Neuronal stem cell (in vitro differentiated cells): ENCODE measurements around the gene GPC5.

Source experiments
- DNase-seq: peaks from one replicate; pipeline ENCODE4 v3.0.0-alpha.2; 2013; ENCODE audit warnings: low spot score
- H2AFZ ChIP-seq: one replicate; pipeline ENCODE4 v1.6.1; 2013; ENCODE audit warnings: mild to moderate bottlenecking, low read length, inconsistent platforms
- H2AK5ac ChIP-seq: 2 replicates; pipeline ENCODE4 v1.6.1; 2013; ENCODE audit warnings: low read depth, mild to moderate bottlenecking, inconsistent platforms, low read length, moderate library complexity, mixed read lengths
- H2BK120ac ChIP-seq: 2 replicates; pipeline ENCODE4 v1.6.1; 2013; ENCODE audit warnings: low read depth, mild to moderate bottlenecking, inconsistent platforms, low read length, moderate library complexity, mixed read lengths
- H2BK12ac ChIP-seq: one replicate; pipeline ENCODE4 v1.6.1; 2013; ENCODE audit warnings: low read length, inconsistent platforms
- H2BK15ac ChIP-seq: 2 replicates; pipeline ENCODE4 v1.6.1; 2013; ENCODE audit warnings: mild to moderate bottlenecking, low read length, inconsistent platforms, mixed read lengths
- H2BK5ac ChIP-seq: one replicate; pipeline ENCODE4 v1.6.1; 2013; ENCODE audit warnings: inconsistent platforms, mild to moderate bottlenecking, low read length, moderate library complexity
- H3K14ac ChIP-seq: one replicate; pipeline ENCODE4 v1.6.1; 2013; ENCODE audit warnings: low read length, inconsistent platforms
- H3K18ac ChIP-seq: 2 replicates; pipeline ENCODE4 v1.6.1; 2013; ENCODE audit warnings: low read length, inconsistent platforms
- H3K23ac ChIP-seq: 2 replicates; pipeline ENCODE4 v1.6.1; 2013; ENCODE audit warnings: low read depth, mild to moderate bottlenecking, mixed read lengths, low read length, inconsistent platforms; ENCODE audit not compliant: poor library complexity
- H3K27ac ChIP-seq: replicated peaks from 3 replicates; pipeline ENCODE4 v1.5.1; 2013; ENCODE audit warnings: low read length, inconsistent platforms
- H3K27me3 ChIP-seq, 3 experiments: 2 replicates each; pipeline ENCODE4 v1.6.1; 2013; ENCODE audit warnings: low read length in 3 of 3, mild to moderate bottlenecking in 2 of 3, inconsistent platforms in 1 of 3, low read depth in 1 of 3, mixed read lengths in 1 of 3, moderate library complexity in 1 of 3; ENCODE audit not compliant: control insufficient read depth in 3 of 3, insufficient read depth in 3 of 3
- H3K36me3 ChIP-seq, 2 donors: replicated peaks in 1 of 2; 2 replicates each; pipeline ENCODE4 v1.6.1; 2013; ENCODE audit warnings: low read length in 2 of 2; ENCODE audit not compliant: control insufficient read depth in 2 of 2, insufficient read depth in 2 of 2
- H3K4ac ChIP-seq: 2 replicates; pipeline ENCODE4 v1.6.1; 2013; ENCODE audit warnings: inconsistent platforms, mild to moderate bottlenecking, low read length, moderate library complexity
- H3K4me1 ChIP-seq, 2 donors: 1 replicate in 1 of 2; 2 replicates in 1 of 2; pipeline ENCODE4 v1.6.1; 2013; ENCODE audit warnings: low read length in 2 of 2, low read depth in 1 of 2; ENCODE audit not compliant: control insufficient read depth in 2 of 2, insufficient read depth in 1 of 2
- H3K4me2 ChIP-seq: one replicate; pipeline ENCODE4 v1.6.1; 2013; ENCODE audit warnings: mild to moderate bottlenecking, low read length, inconsistent platforms; ENCODE audit not compliant: insufficient read depth, poor library complexity, severe bottlenecking
- H3K4me3 ChIP-seq, 2 donors: 2 replicates each; pipeline ENCODE4 v1.5.1; 2013; ENCODE audit warnings: low read length in 2 of 2, mild to moderate bottlenecking in 2 of 2, inconsistent platforms in 1 of 2, moderate library complexity in 1 of 2
- H3K79me1 ChIP-seq: one replicate; pipeline ENCODE4 v1.6.1; 2013; ENCODE audit warnings: low read depth, mild to moderate bottlenecking, inconsistent platforms, low read length, moderate library complexity
- H3K9ac ChIP-seq: one replicate; pipeline ENCODE4 v1.6.1; 2013; ENCODE audit warnings: mild to moderate bottlenecking, low read depth, low read length, inconsistent platforms; ENCODE audit not compliant: poor library complexity
- H3K9me3 ChIP-seq, 2 donors: replicated peaks in 1 of 2; 2 replicates each; pipeline versions ENCODE3 to v1.6.1; 2013; ENCODE audit warnings: low read length in 2 of 2, mild to moderate bottlenecking in 2 of 2, inconsistent platforms in 1 of 2, low read depth in 1 of 2, mixed read lengths in 1 of 2, moderate library complexity in 1 of 2; ENCODE audit not compliant: control insufficient read depth in 2 of 2, insufficient read depth in 1 of 2
- H4K8ac ChIP-seq: one replicate; pipeline ENCODE4 v1.6.1; 2013; ENCODE audit warnings: low read depth, mild to moderate bottlenecking, inconsistent platforms, low read length, moderate library complexity
- H4K91ac ChIP-seq: one replicate; pipeline ENCODE4 v1.6.1; 2013; ENCODE audit warnings: low read length, low read depth, mild to moderate bottlenecking, inconsistent platforms; ENCODE audit not compliant: poor library complexity
- WGBS, 2 donors: extraction: QIAGEN DNeasy Blood & Tissue Kit; methylation state at CpG; one replicate each; pipeline ENCODE4 v1.1.7; 2013; ENCODE audit warnings: missing lambda C conversion rate in 2 of 2, mixed read lengths in 1 of 2; ENCODE audit not compliant: insufficient read length in 2 of 2, insufficient replicate concordance in 1 of 2; ENCODE audit errors: extremely low coverage in 2 of 2; 5-methylcytosine and 5-hydroxymethylcytosine counted together

The GPC5 gene

DNA sequence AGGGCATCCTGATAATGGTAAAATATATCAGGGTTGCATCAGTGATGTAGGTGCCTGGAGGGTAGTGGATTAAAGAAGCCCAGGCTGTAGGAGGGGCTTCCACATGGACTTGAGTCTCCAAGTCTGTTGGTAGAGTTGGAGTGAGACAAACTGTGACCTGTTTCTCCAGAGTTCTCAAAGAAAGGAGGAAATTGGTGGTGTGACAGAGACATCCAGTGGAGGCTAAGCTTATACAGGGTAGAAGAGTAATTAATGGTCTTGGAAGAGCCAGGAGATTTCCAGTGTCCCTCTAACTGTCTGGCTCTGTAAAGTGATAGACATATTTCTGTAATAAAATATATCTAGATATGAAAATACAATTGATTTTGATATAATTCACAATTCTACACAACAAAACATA lies 61.1 kb downstream of the GPC5 start:
- Histone ChIP-seq H3K9ac (no peak overlapping the region), H3K36me3 (no peaks in the 10 kb centered on the region), H4K8ac (no peak overlapping the region), H2AFZ (no peak overlapping the region), H3K14ac (no peak overlapping the region), H2BK120ac (no peak overlapping the region), H3K4me2 (no peak overlapping the region), H3K9me3 (no peaks in the 10 kb centered on the region), H3K23ac (no peak overlapping the region), H2BK5ac (no peak overlapping the region), H3K27me3 (no peaks in the 10 kb centered on the region), H3K4ac (no peak overlapping the region), H3K18ac (no peak overlapping the region), H3K4me1 (no peaks in the 10 kb centered on the region), H3K79me1 (peaks cover 2% of the 10 kb centered on the region), H2BK12ac (no peak overlapping the region), H2AK5ac (no peak overlapping the region), H4K91ac (no peak overlapping the region), H3K27ac (no peak overlapping the region), H3K4me3 (no peak overlapping the region), H2BK15ac (no peak overlapping the region)
- no peak for DNase-seq

DNA sequence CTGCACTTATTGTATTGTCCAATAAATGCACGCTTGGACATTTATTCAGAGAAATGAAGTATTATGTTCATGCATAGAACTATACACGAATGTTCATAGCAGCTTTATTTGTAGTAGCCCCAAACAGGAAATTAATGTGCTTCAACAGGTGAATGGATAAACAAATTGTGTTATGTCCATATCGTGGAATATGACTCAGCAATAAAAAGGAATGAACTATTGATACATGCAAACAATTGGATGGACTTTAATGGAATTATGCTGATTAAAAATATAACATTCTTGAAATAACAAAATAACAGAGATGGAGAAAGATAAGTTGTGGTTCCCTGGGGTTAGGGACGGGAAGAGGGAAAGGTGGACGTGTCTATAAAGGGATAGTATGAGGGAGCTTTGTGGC lies 65.9 kb downstream of the GPC5 start:
- H3K14ac ChIP-seq: no peak overlapping the region
- no peak for DNase-seq
- H4K8ac ChIP-seq: no peak overlapping the region
- H3K27ac ChIP-seq: no peak overlapping the region
- no peak overlapping the region for H3K23ac ChIP-seq
- H3K4me3 ChIP-seq: no peak overlapping the region
- H2AFZ ChIP-seq: no peak overlapping the region
- no peak overlapping the region for H2BK5ac ChIP-seq
- H3K9me3 ChIP-seq: no peaks in the 10 kb centered on the region
- H3K18ac ChIP-seq: no peak overlapping the region
- no peaks in the 10 kb centered on the region for H3K36me3 ChIP-seq
- no peak overlapping the region for H3K4me2 ChIP-seq
- H3K4me1 ChIP-seq: no peaks in the 10 kb centered on the region
- no peak overlapping the region for H2BK12ac ChIP-seq
- H2BK15ac ChIP-seq: no peak overlapping the region
- no peak overlapping the region for H2BK120ac ChIP-seq
- no CpG with 5 or more reads among the region's 5 CpGs for WGBS, 2 donors
- no peaks in the 10 kb centered on the region for H3K79me1 ChIP-seq
- H3K27me3 ChIP-seq: no peaks in the 10 kb centered on the region
- H4K91ac ChIP-seq: no peak overlapping the region
- no peak overlapping the region for H3K9ac ChIP-seq
- no peak overlapping the region for H2AK5ac ChIP-seq
- no peak overlapping the region for H3K4ac ChIP-seq

DNA sequence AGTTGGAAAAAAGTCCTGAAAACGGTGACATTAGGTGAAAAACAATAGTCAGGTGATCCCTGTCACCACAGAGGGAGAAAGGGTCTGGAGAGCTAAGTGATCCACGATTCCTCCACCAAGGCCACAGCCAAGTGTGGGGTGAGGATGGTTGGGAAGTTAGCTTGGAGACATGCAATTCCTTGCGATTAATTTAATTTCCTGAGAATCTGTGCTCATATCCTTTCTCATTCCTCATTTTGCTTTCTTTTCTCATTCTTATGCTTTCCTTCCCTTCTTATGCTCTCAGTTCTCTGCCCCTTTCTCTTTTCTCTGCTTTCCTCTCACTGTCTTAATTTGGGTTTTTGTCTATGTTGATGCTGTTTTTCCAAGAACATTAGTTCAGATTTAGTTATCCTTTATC lies 68.8 kb downstream of the GPC5 start:
- WGBS, 2 donors: no CpG with 5 or more reads among the region's 3 CpGs
- no peak overlapping the region for H2AFZ ChIP-seq
- H4K91ac ChIP-seq: no peak overlapping the region
- no peak overlapping the region for H3K4ac ChIP-seq
- no peak overlapping the region for H4K8ac ChIP-seq
- H3K4me2 ChIP-seq: no peak overlapping the region
- no peak overlapping the region for H3K4me3 ChIP-seq
- H3K4me1 ChIP-seq: no peaks in the 10 kb centered on the region
- no peak overlapping the region for H3K14ac ChIP-seq
- H3K27ac ChIP-seq: no peak overlapping the region
- H3K18ac ChIP-seq: no peak overlapping the region
- no peaks in the 10 kb centered on the region for H3K36me3 ChIP-seq
- H2BK5ac ChIP-seq: no peak overlapping the region
- no peak for DNase-seq
- no peak overlapping the region for H2AK5ac ChIP-seq
- no peaks in the 10 kb centered on the region for H3K9me3 ChIP-seq
- H3K27me3 ChIP-seq: no peaks in the 10 kb centered on the region
- no peak overlapping the region for H2BK120ac ChIP-seq
- H3K79me1 ChIP-seq: no peaks in the 10 kb centered on the region
- H2BK12ac ChIP-seq: no peak overlapping the region
- no peak overlapping the region for H2BK15ac ChIP-seq
- H3K23ac ChIP-seq: no peak overlapping the region
- no peak overlapping the region for H3K9ac ChIP-seq

DNA sequence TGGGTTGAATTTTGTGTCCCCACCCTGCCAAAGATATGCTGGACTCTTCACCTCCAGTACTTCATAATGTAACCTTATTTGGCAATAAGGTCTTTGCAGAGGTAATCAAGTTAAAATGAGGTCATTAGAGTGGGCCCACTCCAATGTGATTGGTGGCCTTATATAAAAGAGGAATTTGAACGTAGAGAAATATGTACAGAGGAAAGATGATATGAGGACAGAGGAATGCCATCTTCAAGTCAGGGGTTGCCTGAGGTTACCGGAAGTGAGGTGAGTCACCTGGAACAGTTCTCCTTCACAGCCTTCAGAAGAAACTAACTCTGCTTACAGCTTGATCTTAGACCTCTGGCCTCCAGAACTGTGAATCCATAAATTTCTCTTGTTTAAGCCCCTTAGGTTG lies 69.9 kb downstream of the GPC5 start:
- H3K27me3 ChIP-seq: no peaks in the 10 kb centered on the region
- H3K14ac ChIP-seq: no peak overlapping the region
- H4K91ac ChIP-seq: no peak overlapping the region
- H3K4me3 ChIP-seq: no peak overlapping the region
- no peak overlapping the region for H2BK5ac ChIP-seq
- H3K23ac ChIP-seq: no peak overlapping the region
- H3K79me1 ChIP-seq: no peaks in the 10 kb centered on the region
- H3K9ac ChIP-seq: no peak overlapping the region
- H3K4ac ChIP-seq: no peak overlapping the region
- no peak overlapping the region for H3K27ac ChIP-seq
- no peak overlapping the region for H2BK12ac ChIP-seq
- H3K4me2 ChIP-seq: no peak overlapping the region
- no peaks in the 10 kb centered on the region for H3K9me3 ChIP-seq
- H2BK15ac ChIP-seq: no peak overlapping the region
- no peaks in the 10 kb centered on the region for H3K4me1 ChIP-seq
- H2AFZ ChIP-seq: no peak overlapping the region
- no peak overlapping the region for H2BK120ac ChIP-seq
- H4K8ac ChIP-seq: no peak overlapping the region
- no peak overlapping the region for H3K18ac ChIP-seq
- DNase-seq: no peak
- whole genome bisulfite sequencing, 2 donors: no CpG with 5 or more reads among the region's 2 CpGs
- H2AK5ac ChIP-seq: no peak overlapping the region
- no peaks in the 10 kb centered on the region for H3K36me3 ChIP-seq
